ENCODE data around the gene TMC7. TPM values are rescaled to one million over a fixed set of nuclear protein-coding genes. Genes with fewer than 3 reads are reported as not detected.

TMC7 gene
- polyA plus RNA-seq, 1 of the 3 experiments (the other 2 are of a cell fraction), result 0.66 TPM

DNA sequence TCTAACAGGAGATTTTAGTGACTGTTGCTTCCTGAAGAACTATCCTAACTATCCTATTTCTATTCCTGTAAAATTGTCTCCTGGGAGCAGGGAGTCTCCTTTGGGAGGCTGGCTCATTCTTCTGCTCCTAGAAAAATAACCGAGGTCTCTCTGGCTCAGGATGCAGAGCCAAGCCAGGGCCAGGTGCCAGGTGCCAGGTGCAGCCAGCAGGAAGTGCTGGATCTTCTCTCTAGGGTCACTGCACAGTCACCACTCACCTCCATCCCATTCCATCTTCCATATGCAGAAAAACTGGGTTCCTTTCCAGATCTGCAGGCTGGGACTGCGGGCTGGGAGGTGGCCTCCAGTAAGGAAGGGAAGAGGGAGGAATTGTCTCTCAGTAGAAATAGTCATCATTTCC lies 3.8 kb upstream of the TMC7 start:
- 9% methylated on average over 2 of the region's 2 CpGs for WGBS (ENCODE audit: low lambda C conversion rate)
- Histone ChIP-seq H3K4me3 (ENCODE audit: low read depth in 2 of 2, low read length in 1 of 2) (no peak overlapping the region), H3K79me2 (ENCODE audit: insufficient read depth) (no peaks in the 10 kb centered on the region), H3K9me3 (no peaks in the 10 kb centered on the region), H4K20me1 (ENCODE audit: insufficient read depth) (no peaks in the 10 kb centered on the region), H3K27ac (ENCODE audit: low read depth in 2 of 2, low read length in 1 of 2) (no peak overlapping the region), H3K9me2 (no peaks in the 10 kb centered on the region), H3F3A (replicated peaks; ENCODE audit: insufficient read depth) (peaks cover under 1% of the 10 kb centered on the region), H3K4me1 (ENCODE audit: control insufficient read depth in 1 of 2, insufficient read depth in 2 of 2, low read depth in 1 of 2, low read length in 1 of 2) (peaks cover 0 to 3% of the 10 kb centered on the region in 2 experiments; a peak in 1 of 4 replicates), H3K4me2 (no peak overlapping the region), H3K27me3 (ENCODE audit: insufficient read depth) (peaks cover 8% of the 10 kb centered on the region; the same call in 1 of the 2 replicates), H3K9ac (no peak overlapping the region), H3K36me3 (replicated peaks in 1 of 2; ENCODE audit: control insufficient read depth in 1 of 2, insufficient read depth in 2 of 2, low read length in 1 of 2) (no peaks in the 10 kb centered on the region), H2AFZ (ENCODE audit: low read depth) (no peak overlapping the region)
- DNase-seq, result no peak
- POLR2A ChIA-PET, result no interaction called here
- CTCF ChIA-PET, result interaction anchor here (1.1 kb wide), 1 partner anchor 11 kb away, joined by 5 read pairs; no protein-coding TSS in a partner anchor
- TF ChIP-seq RAD21 (IDR thresholded peaks at IDR 0.05; ENCODE audit: low read length), result no peak
- TF ChIP-seq FOXJ3 (CRISPR knock-in tag; IDR thresholded peaks at IDR 0.05), result no peak
- TF ChIP-seq EZH2phosphoT487 (IDR thresholded peaks at IDR 0.05; ENCODE audit: borderline replicate concordance, low read depth), result no peak
- no peak for TF ChIP-seq NRF1 (IDR thresholded peaks at IDR 0.05; ENCODE audit: low read depth, low read length)
- no peak for TF ChIP-seq SIN3A (IDR thresholded peaks at IDR 0.05; ENCODE audit: borderline replicate concordance, low read depth, low read length)
- no peak for TF ChIP-seq FOXM1 (IDR thresholded peaks at IDR 0.05; ENCODE audit: low read depth)
- TF ChIP-seq TAF1 (IDR thresholded peaks at IDR 0.05; ENCODE audit: borderline replicate concordance, low read depth, low read length), result no peak
- TF ChIP-seq, protein P1, sequence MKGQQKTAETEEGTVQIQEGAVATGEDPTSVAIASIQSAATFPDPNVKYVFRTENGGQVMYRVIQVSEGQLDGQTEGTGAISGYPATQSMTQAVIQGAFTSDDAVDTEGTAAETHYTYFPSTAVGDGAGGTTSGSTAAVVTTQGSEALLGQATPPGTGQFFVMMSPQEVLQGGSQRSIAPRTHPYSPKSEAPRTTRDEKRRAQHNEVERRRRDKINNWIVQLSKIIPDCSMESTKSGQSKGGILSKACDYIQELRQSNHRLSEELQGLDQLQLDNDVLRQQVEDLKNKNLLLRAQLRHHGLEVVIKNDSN (IDR thresholded peaks at IDR 0.05; ENCODE audit: borderline replicate concordance, low read depth), result no peak
- TF ChIP-seq EP300 (IDR thresholded peaks at IDR 0.05; ENCODE audit: borderline replicate concordance in 1 of 2, low read depth in 1 of 2, low read length in 1 of 2), result no peak
- TF ChIP-seq RXRA (IDR thresholded peaks at IDR 0.05; ENCODE audit: borderline replicate concordance, low read depth), result no peak
- no peak for TF ChIP-seq RCOR1 (IDR thresholded peaks at IDR 0.05; ENCODE audit: low read length)
- TF ChIP-seq, protein P2, sequence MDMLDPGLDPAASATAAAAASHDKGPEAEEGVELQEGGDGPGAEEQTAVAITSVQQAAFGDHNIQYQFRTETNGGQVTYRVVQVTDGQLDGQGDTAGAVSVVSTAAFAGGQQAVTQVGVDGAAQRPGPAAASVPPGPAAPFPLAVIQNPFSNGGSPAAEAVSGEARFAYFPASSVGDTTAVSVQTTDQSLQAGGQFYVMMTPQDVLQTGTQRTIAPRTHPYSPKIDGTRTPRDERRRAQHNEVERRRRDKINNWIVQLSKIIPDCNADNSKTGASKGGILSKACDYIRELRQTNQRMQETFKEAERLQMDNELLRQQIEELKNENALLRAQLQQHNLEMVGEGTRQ (IDR thresholded peaks at IDR 0.05; ENCODE audit: borderline replicate concordance, low read depth, low read length), result no peak
- TF ChIP-seq POLR2AphosphoS5 (IDR thresholded peaks at IDR 0.05; ENCODE audit: low read depth, low read length), result no peak
- no peak for TF ChIP-seq MXI1 (IDR thresholded peaks at IDR 0.05; ENCODE audit: low read depth, low read length)
- TF ChIP-seq, protein P3, sequence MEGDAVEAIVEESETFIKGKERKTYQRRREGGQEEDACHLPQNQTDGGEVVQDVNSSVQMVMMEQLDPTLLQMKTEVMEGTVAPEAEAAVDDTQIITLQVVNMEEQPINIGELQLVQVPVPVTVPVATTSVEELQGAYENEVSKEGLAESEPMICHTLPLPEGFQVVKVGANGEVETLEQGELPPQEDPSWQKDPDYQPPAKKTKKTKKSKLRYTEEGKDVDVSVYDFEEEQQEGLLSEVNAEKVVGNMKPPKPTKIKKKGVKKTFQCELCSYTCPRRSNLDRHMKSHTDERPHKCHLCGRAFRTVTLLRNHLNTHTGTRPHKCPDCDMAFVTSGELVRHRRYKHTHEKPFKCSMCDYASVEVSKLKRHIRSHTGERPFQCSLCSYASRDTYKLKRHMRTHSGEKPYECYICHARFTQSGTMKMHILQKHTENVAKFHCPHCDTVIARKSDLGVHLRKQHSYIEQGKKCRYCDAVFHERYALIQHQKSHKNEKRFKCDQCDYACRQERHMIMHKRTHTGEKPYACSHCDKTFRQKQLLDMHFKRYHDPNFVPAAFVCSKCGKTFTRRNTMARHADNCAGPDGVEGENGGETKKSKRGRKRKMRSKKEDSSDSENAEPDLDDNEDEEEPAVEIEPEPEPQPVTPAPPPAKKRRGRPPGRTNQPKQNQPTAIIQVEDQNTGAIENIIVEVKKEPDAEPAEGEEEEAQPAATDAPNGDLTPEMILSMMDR (IDR thresholded peaks at IDR 0.05), result no peak
- no peak for TF ChIP-seq NFIC (IDR thresholded peaks at IDR 0.05; ENCODE audit: borderline replicate concordance)
- TF ChIP-seq, protein P4, sequence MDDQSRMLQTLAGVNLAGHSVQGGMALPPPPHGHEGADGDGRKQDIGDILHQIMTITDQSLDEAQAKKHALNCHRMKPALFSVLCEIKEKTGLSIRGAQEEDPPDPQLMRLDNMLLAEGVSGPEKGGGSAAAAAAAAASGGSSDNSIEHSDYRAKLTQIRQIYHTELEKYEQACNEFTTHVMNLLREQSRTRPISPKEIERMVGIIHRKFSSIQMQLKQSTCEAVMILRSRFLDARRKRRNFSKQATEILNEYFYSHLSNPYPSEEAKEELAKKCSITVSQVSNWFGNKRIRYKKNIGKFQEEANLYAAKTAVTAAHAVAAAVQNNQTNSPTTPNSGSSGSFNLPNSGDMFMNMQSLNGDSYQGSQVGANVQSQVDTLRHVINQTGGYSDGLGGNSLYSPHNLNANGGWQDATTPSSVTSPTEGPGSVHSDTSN (IDR thresholded peaks at IDR 0.05), result no peak

All from SK-N-SH (cell line).